ENCODE data around the gene KCNB1. TPM values are rescaled to one million over a fixed set of nuclear protein-coding genes. Genes with fewer than 3 reads are reported as not detected.

The KCNB1 gene
- total and polyA plus RNA-seq, 2 of the 4 experiments (the other 2 are of a cell fraction): 0.05 TPM; not detected in 1

- no peak overlapping the region for H4K91ac ChIP-seq (ENCODE audit: insufficient read depth, low read depth, low read length)
These were observed 130.7 kb downstream of the KCNB1 start for GRCh38 chr20:49351775-49352174.

More at GRCh38 chr20:49351775-49352174, 130.7 kb downstream of the KCNB1 start:
- Histone ChIP-seq H3K4me2 (ENCODE audit: low read depth, low read length) (no peak overlapping the region), H2BK120ac (ENCODE audit: low read depth, low read length) (no peak overlapping the region), H3K56ac (ENCODE audit: extremely low read depth, insufficient read depth, low read length) (no peak overlapping the region), H2BK15ac (ENCODE audit: low read depth, low read length) (no peak overlapping the region), H3K27ac (ENCODE audit: insufficient read depth, low read length) (no peak overlapping the region), H3K4me3 (ENCODE audit: insufficient read depth, low read depth, low read length) (no peak overlapping the region), H3K18ac (ENCODE audit: low read depth, low read length) (no peak overlapping the region), H3K36me3 (ENCODE audit: control insufficient read depth, insufficient read depth, low read length) (no peaks in the 10 kb centered on the region), H3K23ac (ENCODE audit: low read depth, low read length) (no peak overlapping the region), H3K27me3 (ENCODE audit: control insufficient read depth, insufficient read depth, low read length) (peaks cover 43% of the 10 kb centered on the region), H3K4me1 (ENCODE audit: control insufficient read depth, insufficient read depth, low read length) (no peaks in the 10 kb centered on the region), H4K5ac (ENCODE audit: low read depth, low read length) (no peak overlapping the region), H2BK20ac (ENCODE audit: low read depth, low read length) (no peak overlapping the region), H2AK5ac (ENCODE audit: low read depth, low read length) (no peak overlapping the region), H3K9ac (ENCODE audit: low read depth, low read length) (no peak overlapping the region), H2AK9ac (replicated peaks; ENCODE audit: low read depth, low read length, poor library complexity) (no peak overlapping the region), H2AFZ (replicated peaks; ENCODE audit: low read length, poor library complexity) (no peak overlapping the region), H3K14ac (replicated peaks; ENCODE audit: low read depth, low read length) (no peak overlapping the region), H3K79me1 (ENCODE audit: low read depth in 1 of 2, low read length in 2 of 2) (no peaks in the 10 kb centered on the region), H4K20me1 (ENCODE audit: insufficient read depth, low read length) (no peaks in the 10 kb centered on the region), H3K9me3 (ENCODE audit: control insufficient read depth, insufficient read depth, low read length) (no peaks in the 10 kb centered on the region), H4K8ac (ENCODE audit: low read depth in 2 of 2, low read length in 2 of 2) (no peak overlapping the region), H2BK5ac (ENCODE audit: low read depth, low read length, poor library complexity, severe bottlenecking) (no peak overlapping the region), H3K9me1 (ENCODE audit: insufficient read depth, low read length) (0 out of 2 replicates have a peak, but pooled peaks cover 4% of the 10 kb centered on the region), H3K4ac (ENCODE audit: low read depth, low read length) (no peak overlapping the region)
- CTCF ChIA-PET: no interaction called here
- POLR2A ChIA-PET (ENCODE audit: unreplicated experiment): no interaction called here
- no peak for TF ChIP-seq RAD21 (IDR thresholded peaks at IDR 0.05; ENCODE audit: low read length)
- no peak for ATAC-seq (ENCODE audit: low read depth)
- DNase-seq: no peak
- in situ Hi-C loops (cut with MboI; ENCODE audit: low sequenced_read_pairs): no loop called here
- BruUV-seq (replicated peaks): no TSS peak
- 35% methylated on average over 2 of the region's 4 CpGs; no CpG with 5 or more reads in 1 of the 2 experiments for WGBS, 2 experiments (ENCODE audit: extremely low coverage in 2 of 2, insufficient read length in 1 of 2)
- intact Hi-C loops (cut with micrococcal nuclease): no loop called here
- dilution Hi-C loops (cut with HindIII; ENCODE audit: low sequenced_read_pairs, unreplicated experiment): no loop called here

Measured in IMR-90 (cell line).